CD4-positive, CD25-positive, alpha-beta regulatory T cell (primary cell): Measurements from ENCODE around the gene LYST. TPM values are rescaled to one million over a fixed set of nuclear protein-coding genes. Genes with fewer than 3 reads are reported as not detected.
"Not testable (repeated sequence)": the region's sequence is repeated elsewhere in the genome, so short reads cannot be mapped to it uniquely, and the experiment has no call there.

Source experiments
- ATAC-seq, 2 donors: fragments of 150-1000 bp; cut with Tn5 transposase; one replicate each; pipeline ENCODE4 v1.10.0; 2021; ENCODE audit warnings: low read depth in 2 of 2, moderate number of reproducible peaks in 2 of 2, moderate library complexity in 1 of 2
- DNase-seq, 3 donors: peaks; one replicate each; pipeline versions ENCODE4 v3.0.0 to v3.0.0-alpha.2; 2012 to 2022; ENCODE audit warnings: mixed read lengths in 1 of 3
- H3K27ac ChIP-seq: one replicate; pipeline ENCODE4 v1.7.0; 2013; ENCODE audit warnings: mild to moderate bottlenecking, low read length; ENCODE audit not compliant: insufficient read depth, poor library complexity, severe bottlenecking
- H3K27me3 ChIP-seq: one replicate; pipeline ENCODE4 v1.7.0; 2013; ENCODE audit warnings: low read length; ENCODE audit not compliant: control insufficient read depth, insufficient read depth
- H3K36me3 ChIP-seq: one replicate; pipeline ENCODE4 v1.7.0; 2013; ENCODE audit warnings: mild to moderate bottlenecking, low read length, moderate library complexity; ENCODE audit not compliant: control insufficient read depth, insufficient read depth
- H3K4me1 ChIP-seq: 2 replicates; pipeline ENCODE4 v1.7.0; 2013; ENCODE audit warnings: mild to moderate bottlenecking, low read length; ENCODE audit not compliant: insufficient read depth, control insufficient read depth, poor library complexity, severe bottlenecking
- H3K4me3 ChIP-seq: one replicate; pipeline ENCODE4 v1.7.0; 2013; ENCODE audit warnings: low read depth, mild to moderate bottlenecking, low read length, moderate library complexity
- H3K9me3 ChIP-seq, 2 experiments: 1 replicate in 1 of 2; 2 replicates in 1 of 2; pipeline ENCODE4 v1.7.0; 2013; ENCODE audit warnings: low read length in 2 of 2, mild to moderate bottlenecking in 1 of 2, moderate library complexity in 1 of 2; ENCODE audit not compliant: control insufficient read depth in 2 of 2
- H3K27ac Mint-ChIP-seq, 3 donors: one replicate each; pipeline ENCODE4 v1.8.0; 2020 to 2022; ENCODE audit warnings: mild to moderate bottlenecking in 3 of 3, mixed read lengths in 3 of 3, moderate library complexity in 2 of 3
- H3K27me3 Mint-ChIP-seq: one replicate; pipeline ENCODE4 v1.8.0; 2022; ENCODE audit warnings: mild to moderate bottlenecking, mixed read lengths
- H3K36me3 Mint-ChIP-seq: one replicate; pipeline ENCODE4 v1.8.0; 2020; ENCODE audit warnings: mixed read lengths
- H3K4me1 Mint-ChIP-seq, 4 donors: one replicate each; pipeline ENCODE4 v1.8.0; 2020 to 2022; ENCODE audit warnings: mixed read lengths in 4 of 4, mild to moderate bottlenecking in 1 of 4
- H3K4me3 Mint-ChIP-seq, 4 donors: one replicate each; pipeline ENCODE4 v1.8.0; 2020 to 2022; ENCODE audit warnings: mild to moderate bottlenecking in 4 of 4, mixed read lengths in 4 of 4, moderate library complexity in 3 of 4
- H3K9me3 Mint-ChIP-seq, 7 donors: one replicate each; pipeline ENCODE4 v1.8.0; 2020 to 2022; ENCODE audit warnings: mixed read lengths in 7 of 7, mild to moderate bottlenecking in 3 of 7, moderate library complexity in 2 of 7
- polyA plus RNA-seq, 4 donors: library from polyadenylated mRNA; unstranded; fragments of 300-500 nt; fragmentation: Illumina TruSeq; gene quantifications; one replicate each; pipeline ENCODE4 v1.2.3, GENCODE V29; 2021
- total RNA-seq: library from RNA; stranded (reverse); gene quantifications from one replicate; pipeline ENCODE4 v1.2.3, GENCODE V29; 2022

The LYST gene
- total and polyA plus RNA-seq, 5 donors from 2014 or later, result 8.1 to 32.5 (median 9.6) TPM

DNA sequence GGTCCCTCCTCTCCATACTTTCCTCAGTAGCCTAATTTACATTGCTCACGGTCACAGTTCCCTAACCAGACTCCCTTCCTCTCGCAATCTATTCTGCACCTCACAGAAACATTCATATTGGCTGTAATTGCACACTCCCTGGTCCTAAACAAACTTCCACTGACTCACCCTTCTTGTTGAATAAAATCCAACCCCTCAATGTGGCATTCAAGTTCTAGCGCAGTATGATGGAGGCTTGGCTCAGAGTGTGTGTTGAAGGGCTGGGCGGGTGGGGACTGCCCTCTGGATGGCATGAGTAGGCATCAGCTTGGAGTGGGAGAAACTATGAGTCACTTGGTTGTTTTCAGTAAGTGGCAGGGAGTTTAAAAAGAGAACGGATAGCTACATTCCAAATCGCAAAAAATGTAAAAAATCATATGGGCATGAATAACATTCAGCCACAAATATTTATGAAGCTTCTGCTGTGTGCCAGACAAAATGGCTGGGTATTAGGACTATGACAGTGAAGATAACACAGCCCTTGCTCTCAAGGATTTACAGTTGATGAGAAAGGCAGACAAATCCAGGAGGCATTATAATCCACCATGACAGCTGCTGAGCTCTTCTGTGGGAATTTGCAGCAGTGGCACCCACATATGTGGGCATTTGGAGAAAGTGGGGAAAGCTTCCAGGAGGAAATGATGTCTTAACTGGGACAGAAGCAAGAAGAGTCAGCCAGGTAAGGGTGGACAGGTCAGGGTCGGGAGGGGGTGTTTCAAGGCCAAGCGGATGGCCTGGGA, 42.2 kb upstream of the LYST start:
- H3K4me1 Mint-ChIP-seq, result no peaks in the 10 kb centered on the region
- no peaks in the 10 kb centered on the region for H3K27me3 ChIP-seq
- no peaks in the 10 kb centered on the region for H3K4me1 ChIP-seq
- peaks cover 24% of the 10 kb centered on the region for H3K27me3 Mint-ChIP-seq
- no peak overlapping the region for H3K27ac ChIP-seq
- H3K9me3 ChIP-seq, result no peaks in the 10 kb centered on the region
- H3K4me3 Mint-ChIP-seq, result no peak overlapping the region
- H3K36me3 Mint-ChIP-seq, result no peaks in the 10 kb centered on the region
- H3K9me3 Mint-ChIP-seq, result no peaks in the 10 kb centered on the region
- ATAC-seq, result no peak
- peak overlapping the region; percentile 3 to 47 (median 9) for H3K27ac Mint-ChIP-seq
- no peak for DNase-seq
- H3K4me3 ChIP-seq, result no peak overlapping the region
- no peaks in the 10 kb centered on the region for H3K36me3 ChIP-seq

DNA sequence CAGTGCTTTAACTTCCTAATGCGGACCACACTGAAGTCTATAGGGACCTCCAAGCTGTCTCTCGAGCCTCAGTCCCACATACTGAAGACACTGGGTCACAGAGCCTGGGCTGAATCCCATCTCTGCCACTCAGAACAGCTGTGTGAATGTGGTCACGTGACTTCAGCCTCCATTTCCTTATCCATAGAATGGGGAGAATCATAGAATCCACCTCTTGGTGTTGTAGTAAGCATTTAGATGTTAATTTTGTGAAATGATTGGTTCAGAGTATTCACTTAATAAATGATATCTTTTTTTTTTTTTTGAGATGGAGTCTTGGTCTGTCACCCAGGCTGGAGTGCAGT, 41.2 kb upstream of the LYST start:
- H3K9me3 ChIP-seq, result no peaks in the 10 kb centered on the region
- no peaks in the 10 kb centered on the region for H3K9me3 Mint-ChIP-seq
- no peak for ATAC-seq
- H3K27me3 Mint-ChIP-seq, result peaks cover 22% of the 10 kb centered on the region
- H3K27ac ChIP-seq, result no peak overlapping the region
- no peaks in the 10 kb centered on the region for H3K4me1 Mint-ChIP-seq
- no peak overlapping the region for H3K4me3 ChIP-seq
- no peaks in the 10 kb centered on the region for H3K27me3 ChIP-seq
- DNase-seq, result no peak
- no peaks in the 10 kb centered on the region for H3K36me3 ChIP-seq
- H3K4me3 Mint-ChIP-seq, result peak overlapping the region in 1 of 4 donors; percentile 6
- no peaks in the 10 kb centered on the region for H3K36me3 Mint-ChIP-seq
- no peaks in the 10 kb centered on the region for H3K4me1 ChIP-seq
- no peak overlapping the region for H3K27ac Mint-ChIP-seq

DNA sequence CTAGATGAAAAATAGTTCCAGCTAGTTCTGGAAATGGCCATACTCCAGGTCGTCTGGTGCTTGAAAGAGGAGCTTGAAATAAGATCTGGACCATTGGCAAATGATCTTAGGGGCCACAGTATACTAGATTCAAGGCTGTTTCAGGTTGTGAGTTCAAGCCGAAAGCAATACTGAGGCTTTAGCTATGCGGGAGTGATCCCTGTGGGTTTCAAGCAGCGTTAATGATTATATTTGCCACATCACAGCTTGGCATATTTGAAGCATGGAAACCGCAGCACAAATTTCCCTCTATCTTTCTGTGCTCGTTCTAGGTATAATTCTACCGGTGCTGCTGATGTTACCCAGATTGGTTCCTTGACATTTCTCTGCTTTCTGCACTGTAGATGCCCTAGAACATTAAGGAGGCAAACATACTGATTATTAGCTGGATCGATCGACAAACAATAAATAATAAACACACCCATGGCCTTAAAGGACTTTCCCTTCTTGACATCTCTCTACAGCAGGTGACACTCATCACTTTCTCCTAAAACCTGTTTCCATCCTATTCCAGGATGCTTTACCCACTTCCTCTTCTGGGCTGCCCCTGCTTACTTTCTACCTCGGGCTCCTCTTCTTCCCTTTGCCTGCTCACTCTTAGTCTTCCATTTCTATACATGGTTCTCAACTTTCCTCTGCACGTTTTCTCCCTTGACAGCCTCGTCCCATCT, 40.6 kb upstream of the LYST start:
- H3K4me1 Mint-ChIP-seq, result no peaks in the 10 kb centered on the region
- H3K36me3 Mint-ChIP-seq, result no peaks in the 10 kb centered on the region
- no peaks in the 10 kb centered on the region for H3K36me3 ChIP-seq
- no peaks in the 10 kb centered on the region for H3K27me3 ChIP-seq
- no peaks in the 10 kb centered on the region for H3K4me1 ChIP-seq
- no peak overlapping the region for H3K27ac ChIP-seq
- H3K9me3 ChIP-seq, result no peaks in the 10 kb centered on the region
- no peak for ATAC-seq
- H3K4me3 Mint-ChIP-seq, result peak overlapping the region in 1 of 4 donors; percentile 6
- peaks cover 18% of the 10 kb centered on the region for H3K27me3 Mint-ChIP-seq
- no peak for DNase-seq
- no peak overlapping the region for H3K4me3 ChIP-seq
- no peaks in the 10 kb centered on the region for H3K9me3 Mint-ChIP-seq
- no peak overlapping the region for H3K27ac Mint-ChIP-seq

DNA sequence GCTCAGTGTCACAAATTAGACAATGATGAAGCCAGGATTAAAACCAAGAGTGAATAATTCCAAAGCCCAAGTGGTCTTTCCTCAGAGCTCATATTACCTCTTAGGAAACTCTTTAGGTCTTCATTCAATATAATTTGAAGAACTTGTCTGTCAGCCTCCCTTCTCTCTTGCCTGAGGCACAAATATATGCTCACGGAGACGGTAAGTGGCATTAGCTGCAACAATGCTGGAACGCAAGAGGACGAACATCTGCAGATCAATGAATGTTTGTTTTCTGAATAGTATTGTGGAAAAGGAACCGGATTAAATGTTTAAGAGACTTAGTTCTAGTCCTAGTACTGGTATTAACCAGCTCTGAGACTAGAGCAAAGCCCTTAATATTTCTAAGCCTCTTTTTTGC, 39.7 kb upstream of the LYST start:
- Histone ChIP-seq H3K27me3 (no peaks in the 10 kb centered on the region), H3K36me3 (no peaks in the 10 kb centered on the region), H3K9me3 (no peaks in the 10 kb centered on the region), H3K4me1 (no peaks in the 10 kb centered on the region), H3K27ac (no peak overlapping the region), H3K4me3 (no peak overlapping the region)
- Mint-ChIP-seq H3K27ac (no peak overlapping the region), H3K4me3 (no peak overlapping the region), H3K27me3 (peaks cover 18% of the 10 kb centered on the region), H3K36me3 (no peaks in the 10 kb centered on the region), H3K4me1 (no peaks in the 10 kb centered on the region), H3K9me3 (no peaks in the 10 kb centered on the region)
- DNase-seq (no peak), ATAC-seq (no peak)

DNA sequence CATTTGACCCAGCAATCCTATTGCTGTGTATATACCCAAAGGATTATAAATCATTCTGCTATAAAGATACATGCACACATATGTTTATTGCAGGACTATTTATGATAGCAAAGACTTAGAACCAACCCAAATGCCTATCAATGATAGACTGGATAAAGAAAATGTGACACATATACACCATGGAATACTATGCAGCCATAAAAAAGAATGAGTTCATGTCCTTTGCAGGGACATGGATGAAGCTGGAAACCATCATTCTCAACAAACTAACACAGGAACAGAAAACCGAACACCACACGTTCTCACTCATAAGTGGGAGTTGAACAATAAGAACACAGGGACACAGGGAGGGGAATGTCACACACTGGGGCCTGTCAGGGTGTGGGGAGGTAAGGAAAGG, 37.1 kb upstream of the LYST start:
- H3K27me3 Mint-ChIP-seq, result peaks cover 18% of the 10 kb centered on the region
- H3K9me3 ChIP-seq, H3K4me1 ChIP-seq, H3K27me3 ChIP-seq, H3K4me3 ChIP-seq, ATAC-seq, H3K36me3 ChIP-seq, DNase-seq, H3K36me3 Mint-ChIP-seq, H3K9me3 Mint-ChIP-seq, H3K27ac ChIP-seq, H3K4me3 Mint-ChIP-seq, H3K4me1 Mint-ChIP-seq: not testable (repeated sequence)
- H3K27ac Mint-ChIP-seq, result peak overlapping the region in 2 of 3 donors; percentile 37 to 76

DNA sequence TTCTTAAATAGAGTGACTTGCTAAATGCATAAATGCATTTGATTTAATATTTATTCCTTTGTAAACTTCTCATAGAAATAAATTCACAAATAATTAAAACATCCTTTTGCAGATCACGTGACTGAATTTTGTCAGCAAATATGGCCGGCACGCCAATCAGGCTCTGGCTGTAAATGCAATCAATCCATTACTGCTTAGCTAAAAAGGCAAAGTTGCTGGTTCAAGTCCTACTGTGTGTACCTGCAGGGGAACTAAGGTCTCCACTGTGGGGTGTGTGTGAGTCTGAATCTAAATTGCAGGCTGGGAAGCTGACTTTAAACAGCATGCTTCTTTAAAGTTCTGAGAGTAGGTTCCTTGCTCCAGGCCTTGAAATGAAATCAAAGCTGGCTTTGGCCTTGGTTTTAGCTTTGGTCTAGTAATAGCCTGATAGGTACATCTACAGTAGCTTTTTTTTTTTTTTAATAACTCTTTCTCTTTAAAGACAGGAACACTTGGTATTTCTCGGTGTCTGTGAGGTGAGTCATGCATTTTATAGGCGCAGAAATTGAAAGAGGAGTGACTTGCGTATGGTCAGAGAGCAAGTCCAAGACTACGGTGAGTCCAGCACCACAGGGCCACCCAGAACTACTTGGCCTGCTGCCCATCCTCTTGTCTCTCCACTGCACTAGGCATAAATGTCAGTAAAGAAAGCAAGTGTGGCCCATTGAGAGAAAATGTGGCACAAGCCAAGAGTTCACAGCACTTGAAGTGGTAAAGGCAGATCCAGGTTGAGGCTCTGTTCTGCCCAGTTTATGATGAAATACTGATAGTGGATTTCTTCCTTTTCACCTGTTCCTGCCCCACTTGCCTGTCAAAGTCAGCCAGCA, 36.2 kb upstream of the LYST start:
- ATAC-seq (no peak), DNase-seq (no peak)
- H3K4me1 Mint-ChIP-seq, result peaks cover 0 to 4% (median 2%) of the 10 kb centered on the region in 4 donors
- no peaks in the 10 kb centered on the region for H3K36me3 ChIP-seq
- no peaks in the 10 kb centered on the region for H3K9me3 ChIP-seq
- no peak overlapping the region for H3K27ac ChIP-seq
- no peaks in the 10 kb centered on the region for H3K9me3 Mint-ChIP-seq
- H3K27me3 Mint-ChIP-seq, result peaks cover 14% of the 10 kb centered on the region
- H3K36me3 Mint-ChIP-seq, result no peaks in the 10 kb centered on the region
- H3K27me3 ChIP-seq, result no peaks in the 10 kb centered on the region
- H3K4me3 ChIP-seq, result no peak overlapping the region
- no peak overlapping the region for H3K27ac Mint-ChIP-seq
- H3K4me1 ChIP-seq, result no peaks in the 10 kb centered on the region
- no peak overlapping the region for H3K4me3 Mint-ChIP-seq

DNA sequence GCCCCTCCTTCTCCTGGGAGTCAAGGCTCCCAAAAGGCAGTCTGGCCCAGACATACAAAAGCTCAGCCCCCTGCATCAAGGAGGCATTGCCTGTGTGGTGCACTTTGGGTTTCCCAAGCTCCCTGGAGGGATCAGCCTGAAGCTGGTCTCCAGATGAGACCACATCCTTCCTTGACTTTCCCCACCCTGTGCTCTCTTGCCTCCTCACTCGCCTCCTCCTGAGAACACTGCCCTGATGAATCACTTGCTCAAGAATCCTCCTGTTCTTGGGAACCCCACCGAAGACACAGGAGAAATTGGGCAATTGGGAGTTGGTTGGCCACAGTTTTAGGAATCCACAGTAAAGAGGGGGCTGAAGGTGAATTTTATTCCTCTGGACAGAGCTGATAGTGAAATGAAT, 34.8 kb upstream of the LYST start:
- no peaks in the 10 kb centered on the region for H3K4me1 ChIP-seq
- ATAC-seq, result no peak
- H3K27ac ChIP-seq, result no peak overlapping the region

More for the DNA sequence above, 34.8 kb upstream of the LYST start:
- H3K4me1 Mint-ChIP-seq, result peaks cover 0 to 4% (median 2%) of the 10 kb centered on the region in 4 donors
- H3K27ac Mint-ChIP-seq, result no peak overlapping the region
- no peak for DNase-seq
- no peaks in the 10 kb centered on the region for H3K36me3 Mint-ChIP-seq
- peaks cover 0 to 1% (median 0%) of the 10 kb centered on the region in 7 donors for H3K9me3 Mint-ChIP-seq
- Histone ChIP-seq H3K27me3 (no peaks in the 10 kb centered on the region), H3K36me3 (no peaks in the 10 kb centered on the region), H3K4me3 (no peak overlapping the region), H3K9me3 (no peaks in the 10 kb centered on the region)
- H3K27me3 Mint-ChIP-seq, result peaks cover 4% of the 10 kb centered on the region
- H3K4me3 Mint-ChIP-seq, result no peak overlapping the region
